K562 (cell line): ENCODE results near the gene TSPAN13. TPM values are rescaled to one million over a fixed set of nuclear protein-coding genes. Genes with fewer than 3 reads are reported as not detected.

Experiments used
- ATAC-seq: fragments of 200-7000 bp; cut with Tn5 transposase; 3 replicates; pipeline ENCODE4 v1.9.1; 2020; ENCODE audit warnings: moderate library complexity
- BruUV-seq: library from RNA; stranded (reverse); fragments of 400-500 nt; replicated peaks from 2 replicates; lab custom pipeline; 2021; lab: Mats Ljungman, UMichigan
- CTCF ChIA-PET: fragments of 300-600 bp; formaldehyde crosslinking; extraction: SDS; loops from one replicate; lab custom pipeline; 2021; ENCODE audit warnings: low intra/inter-chr PET ratio; lab: Yijun Ruan, JAX
- POLR2A ChIA-PET: fragments of 300-600, 350-650 bp; sonication (Branson Sonifier 250); formaldehyde crosslinking; extraction: SDS; loops from one replicate; lab custom pipeline; 2021; ENCODE audit warnings: antibody characterized with exemption, inconsistent platforms; lab: Yijun Ruan, JAX
- DNase-seq, 4 experiments: peaks; one replicate each; pipeline versions ENCODE4 v3.0.0 to v3.0.0-alpha.2; 2011 to 2018; ENCODE audit warnings: low spot score in 3 of 4, mixed read lengths in 3 of 4; ENCODE audit errors: extremely low read depth in 1 of 4
- FAIRE-seq: peaks from 2 replicates; lab custom pipeline; 2011; peaks lifted over from hg19 to GRCh38; lab: Jason Lieb, UNC
- H2AFZ ChIP-seq: 2 replicates; pipeline ENCODE4 v1.6.0; 2011; ENCODE audit warnings: low read depth, low read length, control low read depth, inconsistent platforms
- H3K27ac ChIP-seq: fragments of 200-600 bp; 3 replicates; pipeline ENCODE4 v1.8.0; 2011; ENCODE audit warnings: low read depth, mild to moderate bottlenecking, control low read depth, inconsistent platforms, low read length, moderate library complexity, mixed read lengths; ENCODE audit errors: extremely low read depth
- H3K27me3 ChIP-seq, 2 experiments: fragments of 300-600 bp in 1 of 2; 2 replicates in 1 of 2; 3 replicates in 1 of 2; pipeline versions ENCODE4 v1.6.0 to v1.8.0; 2011; ENCODE audit warnings: inconsistent platforms in 2 of 2, low read length in 2 of 2, mild to moderate bottlenecking in 1 of 2, mixed read lengths in 1 of 2, moderate library complexity in 1 of 2; ENCODE audit not compliant: control insufficient read depth in 2 of 2, insufficient read depth in 2 of 2
- H3K36me3 ChIP-seq: fragments of 300-600 bp; 3 replicates; pipeline ENCODE4 v1.8.0; 2011; ENCODE audit warnings: mild to moderate bottlenecking, low read length, inconsistent platforms; ENCODE audit not compliant: control insufficient read depth, insufficient read depth
- H3K4me1 ChIP-seq, 2 experiments: fragments of 200-600 bp in 1 of 2; replicated peaks in 1 of 2; 2 replicates in 1 of 2; 3 replicates in 1 of 2; pipeline versions ENCODE4 v1.5.1 to v1.8.0; 2011; ENCODE audit warnings: inconsistent platforms in 2 of 2, low read length in 2 of 2, mild to moderate bottlenecking in 1 of 2, mixed read lengths in 1 of 2, moderate library complexity in 1 of 2; ENCODE audit not compliant: control insufficient read depth in 2 of 2, insufficient read depth in 2 of 2
- H3K4me2 ChIP-seq: 2 replicates; pipeline ENCODE4 v1.6.1; 2011; ENCODE audit warnings: low read length, control low read depth, inconsistent platforms, mixed read lengths; ENCODE audit not compliant: insufficient read depth
- H3K4me3 ChIP-seq: fragments of 200-600 bp; sonication (generic), shearing (Covaris generic); 2 replicates; pipeline ENCODE4 v1.5.1; 2016; ENCODE audit warnings: control low read depth, inconsistent platforms
- H3K79me2 ChIP-seq: fragments of 200-600 bp; 3 replicates; pipeline ENCODE4 v1.8.0; 2011; ENCODE audit warnings: low read length, inconsistent platforms; ENCODE audit not compliant: control insufficient read depth, insufficient read depth
- H3K9ac ChIP-seq, 2 experiments: 2 replicates each; pipeline versions ENCODE4 v1.6.0 to v1.6.1; 2011; ENCODE audit warnings: low read depth in 2 of 2, low read length in 2 of 2, control low read depth in 1 of 2, inconsistent platforms in 1 of 2, mild to moderate bottlenecking in 1 of 2, mixed read lengths in 1 of 2; ENCODE audit not compliant: insufficient read depth in 1 of 2
- H3K9me1 ChIP-seq: one replicate; pipeline ENCODE4 v1.6.0; 2011; ENCODE audit warnings: inconsistent platforms, mild to moderate bottlenecking, low read length, moderate library complexity; ENCODE audit not compliant: control insufficient read depth, insufficient read depth
- H3K9me3 ChIP-seq: replicated peaks from 2 replicates; pipeline ENCODE4 v1.5.1; 2011; ENCODE audit warnings: low read depth, low read length, inconsistent platforms; ENCODE audit not compliant: control insufficient read depth, insufficient read depth
- H4K20me1 ChIP-seq: replicated peaks from 2 replicates; pipeline ENCODE4 v1.6.1; 2011; ENCODE audit warnings: low read length, inconsistent platforms, mixed read lengths; ENCODE audit not compliant: control insufficient read depth, insufficient read depth
- BHLHE40 ChIP-seq: IDR thresholded peaks from 2 replicates; pipeline ENCODE4 v1.6.1; 2011; ENCODE audit warnings: low read length, improper control_type of control experiment
- CCAR2 ChIP-seq: fragments of 200-400 bp; formaldehyde crosslinking; IDR thresholded peaks from 2 replicates; pipeline ENCODE4 v1.6.1; 2017; ENCODE audit warnings: mild to moderate bottlenecking, low read depth, low read length
- CXXC5 ChIP-seq: fragments of 250-450 bp; sonication (Bioruptor Pico); IDR thresholded peaks from 2 replicates; pipeline ENCODE4 v1.8.0; 2022; ENCODE audit warnings: inconsistent platforms, mild to moderate bottlenecking, moderate library complexity
- FOXP1 ChIP-seq: sonication (generic); formaldehyde crosslinking; IDR thresholded peaks from 2 replicates; pipeline ENCODE4 v1.8.0; 2022; ENCODE audit warnings: mild to moderate bottlenecking, missing genetic modification reagents
- HDAC3 ChIP-seq: fragments of 450-650 bp; IDR thresholded peaks from 2 replicates; pipeline ENCODE4 v1.6.1; 2018; ENCODE audit warnings: borderline replicate concordance, mild to moderate bottlenecking, moderate library complexity; ENCODE audit not compliant: partially characterized antibody
- KDM5B ChIP-seq: fragments of 200-600 bp; sonication (generic); IDR thresholded peaks from 2 replicates; pipeline ENCODE4 v1.6.1; 2012; ENCODE audit warnings: low read depth, mild to moderate bottlenecking, moderate library complexity, low read length, control low read depth, inconsistent platforms; ENCODE audit not compliant: insufficient replicate concordance
- KLF1 ChIP-seq: fragments of 450-650 bp; IDR thresholded peaks from 2 replicates; pipeline ENCODE4 v1.6.1; 2016; ENCODE audit warnings: missing genetic modification characterization, missing compliant biosample characterization
- MIER1 ChIP-seq: fragments of 450-650 bp; IDR thresholded peaks from 2 replicates; pipeline ENCODE4 v1.6.1; 2016; ENCODE audit warnings: antibody characterized with exemption, mild to moderate bottlenecking, low read depth
- NFE2 ChIP-seq: IDR thresholded peaks from 2 replicates; pipeline ENCODE4 v1.6.1; 2014; ENCODE audit warnings: antibody characterized with exemption, low read depth
- PYGO2 ChIP-seq: fragments of 450-650 bp; IDR thresholded peaks from 2 replicates; pipeline ENCODE4 v1.6.1; 2016; ENCODE audit warnings: mild to moderate bottlenecking, missing genetic modification characterization, moderate library complexity, missing compliant biosample characterization
- RFX5 ChIP-seq: IDR thresholded peaks from 2 replicates; pipeline ENCODE4 v1.6.1; 2011; ENCODE audit warnings: low read depth, mild to moderate bottlenecking, improper control_type of control experiment, low read length
- SMARCC2 ChIP-seq: fragments of 450-650 bp; IDR thresholded peaks from 2 replicates; pipeline ENCODE4 v1.6.1; 2017; ENCODE audit warnings: antibody characterized with exemption, moderate library complexity, mild to moderate bottlenecking, low read depth
- SRSF3 ChIP-seq: fragments of 200-400 bp; formaldehyde crosslinking; IDR thresholded peaks from 2 replicates; pipeline ENCODE4 v1.6.1; 2016; ENCODE audit warnings: mild to moderate bottlenecking, low read length, moderate library complexity; ENCODE audit not compliant: insufficient read depth
- ZNF696 ChIP-seq: fragments of 250-450 bp; sonication (Bioruptor Pico); conservative IDR thresholded peaks from 2 replicates; pipeline ENCODE4 v1.4.0; 2020; ENCODE audit warnings: mild to moderate bottlenecking, moderate library complexity
- WGBS: fragments of 100-300 bp; shearing (Covaris generic); methylation state at CpG from one replicate; pipeline ENCODE4 v1.1.6; 2016; ENCODE audit warnings: low coverage, mixed read lengths; ENCODE audit not compliant: insufficient coverage; ENCODE audit errors: missing lambda C conversion rate; 5-methylcytosine and 5-hydroxymethylcytosine counted together
- in situ Hi-C: fragments of 300-500 bp; cut with MboI; formaldehyde crosslinking; loops from 4 replicates; pipeline ENCODE4 v1.15.0; 2018; ENCODE audit warnings: inconsistent platforms, mixed read lengths
- intact Hi-C: fragments of 100-400 bp; cut with micrococcal nuclease; formaldehyde crosslinking; loops from 2 replicates; pipeline ENCODE4 v1.14.2; 2022
- polyA plus RNA-seq, 8 experiments: library from polyadenylated mRNA; depleted of rRNA in 4 of 8; stranded (reverse) in 5 of 8; unstranded in 3 of 8; fragments of >200 nt; fragmentation: Nextera tagmentation in 2 of 8; fragmentation: Illumina TruSeq in 1 of 8; extraction: Ambion mirVana in 2 of 8; extraction: Trizol in 1 of 8; gene quantifications; 2 replicates each; pipeline versions ENCODE4 v1.2.1 to v1.2.3, GENCODE V29; 2011 to 2014; ENCODE audit warnings: inconsistent platforms in 1 of 8, missing spikeins in 1 of 8
- total RNA-seq, 7 experiments: library from RNA; depleted of rRNA in 6 of 7; stranded (reverse); fragments of >200 nt in 6 of 7; fragmentation: Illumina TruSeq in 2 of 7; extraction: Trizol in 2 of 7; gene quantifications; 2 replicates each; pipeline versions ENCODE4 v1.2.1 to v1.2.3, GENCODE V29; 2011 to 2021; ENCODE audit warnings: low replicate concordance in 1 of 7
- TF ChIP-seq, protein P1 (sequence below): fragments of 450-650 bp; formaldehyde crosslinking; IDR thresholded peaks from 2 replicates; pipeline ENCODE4 v1.4.0; 2022; ENCODE audit warnings: mild to moderate bottlenecking, moderate library complexity
- TF ChIP-seq, protein P2 (sequence below): sonication (generic); formaldehyde crosslinking; IDR thresholded peaks from 2 replicates; pipeline ENCODE4 v1.8.0; 2022; ENCODE audit warnings: mild to moderate bottlenecking, missing genetic modification reagents

TSPAN13 gene
- total and polyA plus RNA-seq, 9 of the 15 experiments (the other 6 are each of a cell fraction or from before 2014, with no cell fraction given) = 7.8 to 46.3 (median 20.0) TPM

- WGBS = 5% methylated on average over 3 of the region's 3 CpGs
- FAIRE-seq (no peak), ATAC-seq (peak; percentile 32; the same call in 1 of the 3 replicates), DNase-seq (no peak)
- no peak for TF ChIP-seq BHLHE40
- TF ChIP-seq NFE2 = no peak
- TF ChIP-seq, protein P1, sequence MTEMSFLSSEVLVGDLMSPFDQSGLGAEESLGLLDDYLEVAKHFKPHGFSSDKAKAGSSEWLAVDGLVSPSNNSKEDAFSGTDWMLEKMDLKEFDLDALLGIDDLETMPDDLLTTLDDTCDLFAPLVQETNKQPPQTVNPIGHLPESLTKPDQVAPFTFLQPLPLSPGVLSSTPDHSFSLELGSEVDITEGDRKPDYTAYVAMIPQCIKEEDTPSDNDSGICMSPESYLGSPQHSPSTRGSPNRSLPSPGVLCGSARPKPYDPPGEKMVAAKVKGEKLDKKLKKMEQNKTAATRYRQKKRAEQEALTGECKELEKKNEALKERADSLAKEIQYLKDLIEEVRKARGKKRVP (CRISPR knock-in tag) = no peak
- no peak for TF ChIP-seq KLF1 (tag)
- no peak for TF ChIP-seq HDAC3
- TF ChIP-seq PYGO2 (tag) = no peak
- no peak for TF ChIP-seq RFX5
- no peak for TF ChIP-seq FOXP1 (CRISPR knock-in tag)
- TF ChIP-seq, protein P2, sequence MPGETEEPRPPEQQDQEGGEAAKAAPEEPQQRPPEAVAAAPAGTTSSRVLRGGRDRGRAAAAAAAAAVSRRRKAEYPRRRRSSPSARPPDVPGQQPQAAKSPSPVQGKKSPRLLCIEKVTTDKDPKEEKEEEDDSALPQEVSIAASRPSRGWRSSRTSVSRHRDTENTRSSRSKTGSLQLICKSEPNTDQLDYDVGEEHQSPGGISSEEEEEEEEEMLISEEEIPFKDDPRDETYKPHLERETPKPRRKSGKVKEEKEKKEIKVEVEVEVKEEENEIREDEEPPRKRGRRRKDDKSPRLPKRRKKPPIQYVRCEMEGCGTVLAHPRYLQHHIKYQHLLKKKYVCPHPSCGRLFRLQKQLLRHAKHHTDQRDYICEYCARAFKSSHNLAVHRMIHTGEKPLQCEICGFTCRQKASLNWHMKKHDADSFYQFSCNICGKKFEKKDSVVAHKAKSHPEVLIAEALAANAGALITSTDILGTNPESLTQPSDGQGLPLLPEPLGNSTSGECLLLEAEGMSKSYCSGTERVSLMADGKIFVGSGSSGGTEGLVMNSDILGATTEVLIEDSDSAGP (CRISPR knock-in tag) = no peak
- TF ChIP-seq KDM5B = no peak
- no peak for TF ChIP-seq SRSF3
- TF ChIP-seq CXXC5 = no peak
- no peak for TF ChIP-seq ZNF696
- TF ChIP-seq CCAR2 = no peak
- TF ChIP-seq MIER1 = no peak
- TF ChIP-seq SMARCC2 = no peak
- Histone ChIP-seq H3K4me2 (no peak overlapping the region), H3K4me1 (peaks cover 0 to 3% of the 10 kb centered on the region in 2 experiments; a peak in 1 of 5 replicates), H3K36me3 (no peaks in the 10 kb centered on the region), H3K9ac (no peak overlapping the region), H3K79me2 (no peaks in the 10 kb centered on the region), H3K27ac (no peak overlapping the region), H3K9me1 (no peaks in the 10 kb centered on the region), H4K20me1 (no peaks in the 10 kb centered on the region), H3K4me3 (no peak overlapping the region), H3K9me3 (no peaks in the 10 kb centered on the region), H2AFZ (no peak overlapping the region), H3K27me3 (no peaks in the 10 kb centered on the region)
- intact Hi-C loops (no loop called here), in situ Hi-C loops (no loop called here)
- BruUV-seq = no TSS peak
- CTCF ChIA-PET = no interaction called here
- POLR2A ChIA-PET = interaction anchor here (1.5 kb wide), 1 partner anchor 9 kb away, joined by 6 read pairs; no protein-coding TSS in a partner anchor
Observed at GRCh38 chr7:16794986-16795385, 41.4 kb downstream of the TSPAN13 start.
